ENCODE measurements around the gene TASP1. TPM values are rescaled to one million over a fixed set of nuclear protein-coding genes. Genes with fewer than 3 reads are reported as not detected.

Gene TASP1
- polyA plus RNA-seq, 3 donors = 2.3 to 3.3 (median 2.6) TPM

DNA sequence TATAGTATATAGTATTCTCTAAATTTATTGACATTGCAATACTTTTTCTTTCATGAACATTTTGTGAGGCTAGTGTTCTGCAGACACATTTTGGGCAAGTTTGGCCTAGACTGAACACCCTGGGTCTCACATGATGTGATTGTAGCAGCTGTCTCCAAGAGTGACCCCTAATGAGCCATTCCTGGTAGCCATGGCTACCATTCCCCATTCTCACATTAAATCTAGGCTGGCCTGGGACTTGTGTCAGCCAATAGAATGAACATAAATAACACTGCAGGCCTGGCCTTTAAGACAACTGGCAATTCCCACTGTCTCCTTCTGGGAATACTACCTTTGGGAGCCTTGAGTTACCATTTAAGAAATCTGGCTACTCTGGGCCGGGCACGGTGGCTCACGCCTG, 38.0 kb upstream of the TASP1 start:
- Histone ChIP-seq H3K79me2 (ENCODE audit: insufficient read depth, low read length) (no peaks in the 10 kb centered on the region), H3K27me3 (ENCODE audit: control insufficient read depth in 2 of 2, insufficient read depth in 2 of 2, low read length in 2 of 2) (no peaks in the 10 kb centered on the region), H3K4me2 (replicated peaks; ENCODE audit: extremely low read depth, low read length, poor library complexity, severe bottlenecking) (no peak overlapping the region), H3K27ac (ENCODE audit: low read depth in 1 of 2, low read length in 2 of 2) (no peak overlapping the region), H3K9ac (ENCODE audit: insufficient read depth, low read length, poor library complexity, severe bottlenecking) (no peak overlapping the region), H3K4me1 (ENCODE audit: control insufficient read depth in 1 of 2, insufficient read depth in 2 of 2, low read length in 2 of 2) (no peaks in the 10 kb centered on the region), H3K4me3 (replicated peaks in 1 of 3; ENCODE audit: low read depth in 2 of 3, low read length in 3 of 3) (no peak overlapping the region), H3K9me3 (replicated peaks in 1 of 2; ENCODE audit: control insufficient read depth in 1 of 2, insufficient read depth in 1 of 2, low read length in 2 of 2) (no peaks in the 10 kb centered on the region), H4K20me1 (ENCODE audit: insufficient read depth, low read length) (no peaks in the 10 kb centered on the region), H2AFZ (ENCODE audit: insufficient read depth, low read depth, low read length, poor library complexity, severe bottlenecking) (no peak overlapping the region), H3K36me3 (replicated peaks in 1 of 2; ENCODE audit: control insufficient read depth in 1 of 2, insufficient read depth in 2 of 2, low read length in 2 of 2) (no peaks in the 10 kb centered on the region)
- Mint-ChIP-seq H3K27me3 (ENCODE audit: low read depth in 3 of 3) (peaks cover 2 to 4% (median 2%) of the 10 kb centered on the region in 3 donors), H3K27ac (no peak overlapping the region), H3K9me3 (peaks cover 0 to 11% (median 4%) of the 10 kb centered on the region in 7 donors), H3K4me1 (no peaks in the 10 kb centered on the region), H3K36me3 (no peaks in the 10 kb centered on the region), H3K4me3 (no peak overlapping the region)
- DNase-seq = no peak
- intact Hi-C loops (cut with micrococcal nuclease) = no loop called here
- no CpG with 5 or more reads among the region's 3 CpGs for WGBS (ENCODE audit: insufficient coverage)
- TF ChIP-seq, protein P1, sequence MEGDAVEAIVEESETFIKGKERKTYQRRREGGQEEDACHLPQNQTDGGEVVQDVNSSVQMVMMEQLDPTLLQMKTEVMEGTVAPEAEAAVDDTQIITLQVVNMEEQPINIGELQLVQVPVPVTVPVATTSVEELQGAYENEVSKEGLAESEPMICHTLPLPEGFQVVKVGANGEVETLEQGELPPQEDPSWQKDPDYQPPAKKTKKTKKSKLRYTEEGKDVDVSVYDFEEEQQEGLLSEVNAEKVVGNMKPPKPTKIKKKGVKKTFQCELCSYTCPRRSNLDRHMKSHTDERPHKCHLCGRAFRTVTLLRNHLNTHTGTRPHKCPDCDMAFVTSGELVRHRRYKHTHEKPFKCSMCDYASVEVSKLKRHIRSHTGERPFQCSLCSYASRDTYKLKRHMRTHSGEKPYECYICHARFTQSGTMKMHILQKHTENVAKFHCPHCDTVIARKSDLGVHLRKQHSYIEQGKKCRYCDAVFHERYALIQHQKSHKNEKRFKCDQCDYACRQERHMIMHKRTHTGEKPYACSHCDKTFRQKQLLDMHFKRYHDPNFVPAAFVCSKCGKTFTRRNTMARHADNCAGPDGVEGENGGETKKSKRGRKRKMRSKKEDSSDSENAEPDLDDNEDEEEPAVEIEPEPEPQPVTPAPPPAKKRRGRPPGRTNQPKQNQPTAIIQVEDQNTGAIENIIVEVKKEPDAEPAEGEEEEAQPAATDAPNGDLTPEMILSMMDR (IDR thresholded peaks at IDR 0.05) = no peak

DNA sequence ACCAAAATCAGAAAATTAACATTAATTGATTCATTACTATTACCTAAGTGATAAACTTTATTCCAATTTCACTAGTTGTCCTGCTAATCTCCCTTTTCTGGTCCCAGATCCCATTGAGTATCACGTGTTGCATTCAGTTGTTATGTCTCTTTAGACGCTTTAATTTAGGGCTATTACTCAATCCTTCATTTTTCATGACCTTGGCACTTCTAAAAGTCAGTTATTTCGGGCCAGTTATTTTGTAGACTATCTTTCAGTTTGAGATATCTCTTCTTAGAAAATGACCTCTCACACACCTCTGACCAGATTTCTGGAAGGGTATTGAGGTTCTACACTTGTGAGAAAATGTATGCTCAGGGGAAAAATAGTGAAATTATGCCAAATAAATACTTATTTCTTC, 34.0 kb upstream of the TASP1 start:
- Mint-ChIP-seq H3K27me3 (ENCODE audit: low read depth in 3 of 3) (peaks cover 2 to 10% (median 3%) of the 10 kb centered on the region in 3 donors), H3K9me3 (peaks cover 0 to 13% (median 3%) of the 10 kb centered on the region in 7 donors), H3K27ac (no peak overlapping the region), H3K4me1 (no peaks in the 10 kb centered on the region), H3K4me3 (no peak overlapping the region), H3K36me3 (no peaks in the 10 kb centered on the region)
- WGBS (ENCODE audit: insufficient coverage) = no CpG with 5 or more reads among the region's 3 CpGs
- H3K9ac ChIP-seq (ENCODE audit: insufficient read depth, low read length, poor library complexity, severe bottlenecking) = no peak overlapping the region
- no peaks in the 10 kb centered on the region for H3K9me3 ChIP-seq (replicated peaks in 1 of 2; ENCODE audit: control insufficient read depth in 1 of 2, insufficient read depth in 1 of 2, low read length in 2 of 2)
- no peaks in the 10 kb centered on the region for H3K27me3 ChIP-seq (ENCODE audit: control insufficient read depth in 2 of 2, insufficient read depth in 2 of 2, low read length in 2 of 2)
- H3K4me1 ChIP-seq (ENCODE audit: control insufficient read depth in 1 of 2, insufficient read depth in 2 of 2, low read length in 2 of 2) = no peaks in the 10 kb centered on the region
- no peak overlapping the region for H3K4me2 ChIP-seq (replicated peaks; ENCODE audit: extremely low read depth, low read length, poor library complexity, severe bottlenecking)
- H3K79me2 ChIP-seq (ENCODE audit: insufficient read depth, low read length) = no peaks in the 10 kb centered on the region
- no peak for DNase-seq
- no peak overlapping the region for H3K4me3 ChIP-seq (replicated peaks in 1 of 3; ENCODE audit: low read depth in 2 of 3, low read length in 3 of 3)
- H3K27ac ChIP-seq (ENCODE audit: low read depth in 1 of 2, low read length in 2 of 2) = no peak overlapping the region
- H4K20me1 ChIP-seq (ENCODE audit: insufficient read depth, low read length) = no peaks in the 10 kb centered on the region
- H3K36me3 ChIP-seq (replicated peaks in 1 of 2; ENCODE audit: control insufficient read depth in 1 of 2, insufficient read depth in 2 of 2, low read length in 2 of 2) = no peaks in the 10 kb centered on the region
- intact Hi-C loops (cut with micrococcal nuclease) = no loop called here
- H2AFZ ChIP-seq (ENCODE audit: insufficient read depth, low read depth, low read length, poor library complexity, severe bottlenecking) = no peak overlapping the region
- TF ChIP-seq, protein P1 (IDR thresholded peaks at IDR 0.05) = no peak
